ENCODE results near the gene GNAS.
"Not testable (repeated sequence)": the region's sequence is repeated elsewhere in the genome, so short reads cannot be mapped to it uniquely, and the experiment has no call there.

GNAS gene

DNA sequence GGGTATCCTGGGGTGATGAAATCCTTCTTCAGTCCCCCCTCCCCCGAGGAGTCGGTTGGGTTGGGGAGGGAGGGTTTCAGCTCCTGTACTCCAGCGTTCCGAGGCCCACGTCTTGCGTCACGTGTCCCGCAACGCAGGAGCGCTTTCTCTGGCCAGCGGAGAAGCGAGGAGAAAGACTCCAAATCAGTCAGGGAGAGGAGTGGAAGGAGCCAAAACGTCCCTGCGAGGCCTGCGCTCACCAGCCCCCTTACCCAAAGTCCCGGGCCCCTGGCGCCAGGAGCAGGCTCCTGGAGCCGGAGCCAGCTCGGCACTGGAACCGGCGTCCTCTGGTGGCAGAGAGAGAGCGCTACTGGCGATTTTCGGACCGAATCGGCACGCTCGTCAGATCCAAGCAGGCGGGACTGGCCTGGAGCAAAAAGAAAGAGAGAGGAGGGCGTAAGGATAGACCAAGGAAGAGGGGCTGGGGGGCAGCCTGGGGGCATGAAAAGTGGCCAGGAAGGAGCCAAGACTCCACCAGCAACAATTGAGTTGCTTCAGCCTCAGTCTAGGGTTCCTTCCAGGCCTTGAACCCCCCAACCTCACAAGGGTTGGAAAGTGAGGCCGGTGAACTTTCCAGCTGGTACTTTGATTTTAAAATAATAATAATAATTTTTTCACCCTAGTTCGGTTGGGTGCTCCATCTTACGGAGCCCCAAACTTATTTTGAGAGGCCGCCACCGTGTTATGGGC, at the start of gene GNAS:
Gene GNAS, plus strand, starts transcription at position 174 of the 729 bp plus-strand sequence.
- DNase-seq, result no peak
- in situ Hi-C loops (cut with MboI; ENCODE audit: low pct_unique_long_range_greater_than_20kb, low sequenced_read_pairs), result loop anchor here (25.0 kb wide), 2 partner anchors 360 to 560 kb away; no protein-coding TSS in a partner anchor

DNA sequence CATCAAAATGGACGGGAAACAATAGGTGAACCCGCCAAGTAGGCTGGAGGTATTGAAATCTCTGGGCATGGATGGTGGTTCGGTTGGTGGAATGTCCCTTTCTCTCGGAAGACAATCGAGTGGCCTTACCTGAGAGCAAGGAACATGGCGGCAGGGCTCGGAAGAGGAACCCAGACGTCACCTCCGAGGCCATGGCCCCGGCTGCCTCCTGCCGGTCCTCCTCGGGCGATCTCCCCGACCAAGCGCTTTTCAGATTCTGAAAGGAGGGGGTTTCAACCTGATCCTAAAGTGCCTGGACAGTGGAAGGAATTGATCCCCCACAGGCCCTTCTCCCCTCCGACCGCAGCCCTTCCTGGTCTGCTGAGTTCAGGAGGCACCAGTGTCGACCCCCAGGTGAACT, 49.0 kb upstream of the GNAS start:
- no peak for DNase-seq
- in situ Hi-C loops (cut with MboI; ENCODE audit: low pct_unique_long_range_greater_than_20kb, low sequenced_read_pairs), result no loop called here

DNA sequence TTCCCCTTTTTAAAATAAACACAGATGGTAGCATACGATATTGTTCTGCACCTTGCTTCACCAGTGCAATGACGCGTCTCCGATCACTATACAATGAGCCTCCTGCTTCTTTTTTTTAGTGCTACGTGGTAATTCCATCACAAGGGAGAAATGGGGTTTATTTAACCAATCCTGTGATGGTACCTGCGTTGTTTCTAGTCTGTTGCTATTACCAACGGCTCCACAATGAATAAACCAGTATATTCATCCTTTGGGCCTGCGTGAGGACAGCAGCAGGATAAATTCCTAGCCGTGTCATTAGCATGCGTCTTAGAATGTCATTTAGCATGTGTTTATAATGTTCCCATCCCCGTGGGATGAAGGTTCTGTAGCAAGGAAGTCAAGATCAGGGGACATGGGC, 44.7 kb upstream of the GNAS start:
- in situ Hi-C loops (cut with MboI; ENCODE audit: low pct_unique_long_range_greater_than_20kb, low sequenced_read_pairs), result no loop called here
- no peak for DNase-seq

DNA sequence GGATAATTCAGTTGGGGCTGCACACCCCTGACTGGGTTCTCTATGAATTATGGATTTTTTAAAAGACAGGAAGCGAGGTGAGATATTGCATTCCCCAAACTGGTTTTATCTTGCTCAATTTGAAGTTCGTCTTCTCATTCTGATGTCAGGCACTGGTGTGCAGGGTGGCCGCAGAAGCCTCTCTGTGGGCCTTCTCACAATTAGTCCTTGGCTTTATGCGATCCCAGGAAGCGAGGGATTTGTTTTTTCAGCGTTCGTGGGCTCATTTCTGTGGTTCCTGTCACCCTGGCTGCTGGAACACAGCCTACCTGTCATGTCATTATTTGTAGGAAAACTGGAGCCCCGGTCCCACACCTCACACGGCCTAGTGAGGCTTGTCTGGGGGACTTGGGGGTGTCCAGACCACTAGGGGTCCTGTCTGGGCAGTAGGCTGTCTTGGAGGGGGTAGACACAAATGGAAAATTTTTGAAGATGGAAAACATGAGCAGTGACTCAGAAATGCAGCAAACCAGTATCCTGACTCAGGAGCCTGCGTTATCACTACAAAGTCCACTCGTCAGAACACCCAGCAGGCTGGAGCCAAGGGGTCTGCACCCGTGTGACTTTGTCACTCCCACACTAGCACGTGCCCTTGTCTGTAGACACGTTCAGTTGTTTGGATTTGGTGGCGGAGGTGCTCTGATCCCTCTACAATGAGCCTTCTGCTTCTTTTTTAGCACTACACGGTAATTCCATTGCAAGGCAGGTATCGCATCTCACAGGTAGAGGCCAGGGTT, 44.1 kb upstream of the GNAS start:
- in situ Hi-C loops (cut with MboI; ENCODE audit: low pct_unique_long_range_greater_than_20kb, low sequenced_read_pairs), result no loop called here
- no peak for DNase-seq

DNA sequence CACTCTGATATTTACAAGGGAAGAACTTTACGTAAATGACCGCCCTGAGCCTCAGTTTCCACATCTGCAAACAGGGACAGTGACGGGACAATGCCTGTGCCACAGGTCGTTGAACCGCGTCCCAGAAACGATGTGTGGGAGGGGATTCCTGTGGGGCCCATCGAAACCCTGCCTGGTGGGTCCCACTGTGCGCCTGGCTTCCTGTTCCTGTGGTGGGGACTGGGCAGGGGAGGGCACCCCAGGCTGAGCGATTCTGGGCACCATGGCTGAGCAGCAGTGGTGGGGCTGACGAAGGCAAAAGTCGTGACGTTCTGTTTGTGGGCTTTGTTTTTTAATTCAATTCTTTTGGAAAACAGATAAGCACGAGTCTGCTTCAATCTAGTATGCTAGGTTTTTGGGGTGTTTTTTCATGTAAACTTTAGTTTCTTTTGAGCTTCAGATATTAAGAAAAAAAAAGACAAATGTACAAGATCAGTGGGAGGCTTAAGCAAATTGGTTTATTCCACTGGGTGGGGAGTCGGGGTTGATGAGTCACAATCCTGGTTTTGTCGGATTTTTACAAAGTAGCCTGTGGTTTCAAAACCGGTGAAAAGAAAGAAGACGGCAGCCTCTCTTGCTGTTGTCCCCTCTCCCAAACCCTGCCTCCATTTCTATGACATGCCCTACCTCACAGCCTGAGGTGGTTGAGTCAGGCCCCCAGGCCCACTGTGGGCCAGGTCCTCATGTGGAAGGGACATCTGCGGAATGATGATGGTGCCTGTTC, 42.2 kb upstream of the GNAS start:
- DNase-seq, result no peak
- in situ Hi-C loops (cut with MboI; ENCODE audit: low pct_unique_long_range_greater_than_20kb, low sequenced_read_pairs), result no loop called here

DNA sequence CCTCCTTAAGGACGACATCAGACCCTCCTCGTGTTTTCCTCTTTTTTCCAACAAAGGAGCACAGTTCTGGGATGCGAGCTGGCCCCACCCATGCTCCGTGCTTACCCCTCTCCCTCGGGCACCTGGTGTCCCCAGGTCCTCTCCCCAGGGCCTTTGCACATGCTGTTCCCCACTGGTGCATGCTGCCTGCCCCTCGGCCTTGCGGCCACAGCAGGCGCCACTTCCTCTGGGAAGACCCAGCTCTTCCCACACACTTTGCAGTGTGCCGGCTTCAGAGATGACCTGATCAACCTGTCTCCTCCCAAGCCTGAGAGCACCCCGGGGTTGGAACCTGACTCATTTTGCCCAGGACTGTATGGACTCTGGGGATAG, 41.7 kb upstream of the GNAS start:
- in situ Hi-C loops (cut with MboI; ENCODE audit: low pct_unique_long_range_greater_than_20kb, low sequenced_read_pairs), result no loop called here

DNA sequence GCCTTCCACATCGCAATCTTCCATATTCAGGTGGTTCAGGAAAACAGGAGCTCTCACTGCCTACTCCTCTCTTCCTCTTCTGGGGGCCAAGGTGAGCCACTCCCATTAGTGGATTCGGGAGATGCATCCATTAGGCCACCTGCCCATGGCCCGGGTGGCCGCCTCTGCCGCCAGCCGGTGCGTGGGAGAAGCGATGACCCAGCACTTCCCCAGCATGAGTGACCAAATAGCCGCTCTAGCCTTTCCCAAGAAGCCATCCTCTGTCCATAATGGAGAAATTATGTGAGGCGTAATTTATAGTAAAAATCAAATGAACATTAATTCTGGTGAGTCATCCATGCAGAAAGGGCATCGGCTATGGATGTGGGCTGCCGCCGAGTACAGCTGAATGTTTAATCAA, 41.2 kb upstream of the GNAS start:
- in situ Hi-C loops (cut with MboI; ENCODE audit: low pct_unique_long_range_greater_than_20kb, low sequenced_read_pairs), result no loop called here
- DNase-seq, result no peak

More for the DNA sequence above, 41.7 kb upstream of the GNAS start:
- DNase-seq, result no peak

DNA sequence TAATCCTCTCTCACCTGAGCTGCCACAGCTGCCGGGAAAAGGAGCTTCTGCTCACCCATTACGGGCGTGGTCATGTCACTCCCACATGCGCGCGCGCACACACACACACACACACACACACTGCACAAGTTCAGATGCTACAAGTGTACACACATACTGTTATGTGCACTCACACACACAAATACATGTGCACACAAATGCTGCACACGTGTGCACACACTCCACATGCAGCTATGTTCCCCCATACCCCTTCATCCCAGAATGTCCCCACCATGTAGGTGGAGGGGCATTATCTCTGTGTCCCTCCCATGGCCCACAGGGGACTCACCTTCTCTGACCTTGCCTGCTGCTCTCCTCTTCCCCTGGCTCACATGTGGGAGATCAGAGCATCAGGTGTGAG, 39.1 kb upstream of the GNAS start:
- in situ Hi-C loops (cut with MboI; ENCODE audit: low pct_unique_long_range_greater_than_20kb, low sequenced_read_pairs), result no loop called here
- DNase-seq, result no peak

DNA sequence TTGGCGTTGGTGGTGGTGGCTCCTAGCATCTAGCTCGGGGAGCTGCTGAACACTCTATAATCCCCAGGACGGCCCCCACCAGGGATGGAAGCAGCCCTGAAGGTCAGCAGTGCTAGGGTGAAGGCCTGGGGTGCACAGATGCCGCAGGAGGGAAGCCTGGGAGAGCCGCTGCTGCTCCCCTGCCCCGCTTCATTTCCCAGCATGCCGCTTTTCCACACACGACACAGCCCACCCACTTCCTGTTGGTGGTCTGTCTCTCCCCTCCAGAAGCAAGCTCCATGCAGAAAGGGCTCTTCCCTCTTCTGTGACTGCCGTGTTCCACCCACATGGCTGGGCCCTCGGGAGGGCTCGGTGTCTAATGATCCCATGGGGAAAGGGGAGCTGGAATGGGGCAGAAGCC, 37.1 kb upstream of the GNAS start:
- in situ Hi-C loops (cut with MboI; ENCODE audit: low pct_unique_long_range_greater_than_20kb, low sequenced_read_pairs), result no loop called here
- DNase-seq, result no peak

DNA sequence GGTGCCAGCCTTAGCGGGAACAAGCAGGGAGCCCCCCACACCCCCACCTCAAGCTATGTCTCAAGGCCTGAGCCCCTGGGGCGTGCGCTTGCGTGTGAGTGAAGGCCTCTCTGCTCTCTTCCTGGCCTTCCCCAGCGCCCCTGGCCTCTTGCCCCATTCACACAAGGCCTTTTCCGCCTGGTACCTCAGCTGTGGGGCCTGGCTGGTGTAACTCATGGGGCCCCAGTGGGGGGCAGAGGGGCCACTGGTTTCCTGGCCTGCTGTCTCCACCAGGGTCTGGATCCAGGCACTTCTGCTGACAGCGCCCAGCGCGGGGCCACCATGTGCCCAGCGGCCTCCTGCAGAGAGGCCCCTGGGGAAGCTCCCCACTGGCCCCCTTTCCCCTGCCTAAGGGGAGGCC, 36.5 kb upstream of the GNAS start:
- no peak for DNase-seq
- in situ Hi-C loops (cut with MboI; ENCODE audit: low pct_unique_long_range_greater_than_20kb, low sequenced_read_pairs), result no loop called here

DNA sequence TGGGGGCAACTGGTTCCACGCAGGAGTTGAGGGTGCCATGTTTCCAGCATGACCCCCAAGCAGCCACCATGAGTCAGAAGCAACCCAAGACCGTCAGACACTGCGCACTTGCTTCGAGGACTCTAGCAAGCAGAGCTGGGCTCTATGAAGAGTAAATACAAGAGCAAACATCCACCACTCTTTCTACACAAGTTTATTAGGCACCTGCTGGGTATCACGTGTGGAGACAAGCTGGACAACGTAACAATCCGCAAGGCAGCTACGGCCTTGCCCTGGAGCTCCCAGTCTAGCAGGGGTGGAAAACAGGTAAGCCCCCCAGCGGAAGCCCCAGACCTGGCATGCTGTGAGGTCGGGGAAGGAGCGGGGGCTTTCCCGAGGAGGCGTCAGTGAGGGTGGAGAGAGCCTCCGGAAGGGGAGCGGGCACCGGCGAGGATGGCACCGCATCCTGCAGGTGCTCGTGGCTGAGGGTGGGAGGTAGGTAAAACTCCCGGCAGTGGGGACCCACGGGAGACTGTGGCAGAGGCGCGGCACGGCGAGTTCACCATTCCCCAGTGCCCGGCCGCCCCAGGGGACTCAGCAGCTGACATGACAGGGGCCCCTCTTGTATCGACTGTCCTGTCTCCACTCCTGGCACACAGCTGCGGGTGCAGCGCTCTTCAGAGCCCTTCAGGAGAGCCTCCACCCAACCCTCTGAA, 35.4 kb upstream of the GNAS start:
- in situ Hi-C loops (cut with MboI; ENCODE audit: low pct_unique_long_range_greater_than_20kb, low sequenced_read_pairs), result no loop called here
- DNase-seq, result no peak

DNA sequence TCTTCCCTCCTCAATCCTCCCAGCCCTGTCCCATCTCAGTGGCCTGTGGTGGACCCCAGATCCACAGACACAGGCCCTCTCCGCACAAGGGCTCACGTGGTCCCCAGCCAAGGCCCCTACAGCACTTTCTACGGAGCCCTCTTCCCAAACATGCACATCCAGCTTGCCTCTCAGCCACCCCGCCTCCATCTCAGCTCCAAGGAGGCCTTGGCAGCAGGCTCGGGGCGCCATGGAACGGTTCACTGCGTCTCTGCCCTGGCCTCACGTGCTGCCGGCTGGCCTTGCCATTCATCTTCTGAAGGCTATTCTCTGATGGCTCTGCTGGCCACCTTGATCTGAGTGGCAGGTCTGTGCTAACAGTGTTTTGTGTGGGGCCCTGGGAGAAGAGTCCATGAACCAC, 34.8 kb upstream of the GNAS start:
- in situ Hi-C loops (cut with MboI; ENCODE audit: low pct_unique_long_range_greater_than_20kb, low sequenced_read_pairs), result no loop called here
- no peak for DNase-seq

DNA sequence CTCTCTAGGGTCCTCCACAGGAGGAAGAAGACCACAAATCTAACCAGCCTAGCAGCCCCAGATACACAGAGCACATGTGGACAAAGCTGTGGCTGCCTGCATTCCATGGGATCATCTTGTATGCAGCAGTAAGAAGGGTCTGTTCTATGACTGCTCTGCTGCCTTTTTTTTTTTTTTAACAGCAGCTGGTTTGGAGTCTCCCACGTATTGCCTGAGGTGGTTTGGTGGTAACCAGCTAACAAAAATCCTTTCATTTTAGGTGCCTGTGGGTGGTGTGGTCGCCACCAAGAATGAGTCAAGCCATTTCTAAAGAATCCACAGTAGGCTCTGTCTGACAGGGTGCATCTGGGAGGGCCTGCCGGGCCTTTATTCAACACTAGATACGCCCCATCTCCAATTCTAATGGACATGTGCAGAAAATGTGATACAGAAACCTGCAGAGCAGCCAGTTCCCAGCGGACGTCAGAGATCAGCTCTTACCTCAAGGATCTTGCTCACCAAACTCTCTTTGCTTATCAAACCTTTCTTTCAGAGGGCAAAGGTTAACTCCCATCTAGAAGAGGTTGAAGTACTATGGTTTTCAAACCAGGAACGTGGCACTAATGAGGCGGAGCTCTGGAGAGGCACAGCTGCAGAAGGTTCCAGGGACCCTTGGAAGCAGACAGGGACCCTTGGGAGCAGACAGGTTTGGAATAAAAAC, 33.8 kb upstream of the GNAS start:
- in situ Hi-C loops (cut with MboI; ENCODE audit: low pct_unique_long_range_greater_than_20kb, low sequenced_read_pairs), result no loop called here
- no peak for DNase-seq

DNA sequence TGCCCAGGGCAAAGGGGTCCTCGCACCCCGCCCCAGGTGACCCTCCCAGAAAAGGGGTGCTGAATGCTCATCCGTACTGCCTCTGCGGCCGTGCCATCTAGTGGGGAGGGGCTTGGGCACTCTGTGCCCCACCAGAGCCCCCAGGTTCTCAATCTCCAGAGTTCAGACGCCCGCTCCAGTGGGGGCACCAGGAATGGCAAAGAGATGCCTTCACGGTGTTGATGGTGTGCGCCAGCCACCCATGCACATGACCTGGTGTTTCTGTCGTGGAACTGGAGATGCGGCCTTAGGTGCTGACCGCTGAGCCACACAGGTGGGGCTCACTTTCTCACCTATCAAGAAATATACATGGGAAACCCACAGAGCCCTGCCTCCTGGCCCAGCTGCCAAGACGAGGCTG, 32.6 kb upstream of the GNAS start:
- in situ Hi-C loops (cut with MboI; ENCODE audit: low pct_unique_long_range_greater_than_20kb, low sequenced_read_pairs), result no loop called here
- no peak for DNase-seq

DNA sequence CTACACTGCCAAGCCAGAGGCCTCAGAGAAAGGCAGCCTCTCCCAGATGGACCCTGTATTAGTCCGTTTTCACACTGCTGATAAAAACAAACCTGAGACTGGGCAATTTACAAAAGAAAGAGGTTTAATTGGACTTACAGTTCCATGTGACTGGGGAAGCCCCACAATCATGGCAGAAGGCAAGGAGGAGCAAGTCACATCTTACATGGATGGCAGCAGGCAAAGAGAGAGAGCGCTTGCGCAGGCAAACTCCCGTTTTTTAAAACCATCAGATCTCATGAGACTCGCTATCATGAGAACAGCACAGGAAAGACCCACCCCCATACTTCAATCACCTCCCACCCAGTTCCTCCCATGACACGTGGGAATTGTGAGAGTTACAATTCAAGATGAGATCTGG, 32.0 kb upstream of the GNAS start:
- in situ Hi-C loops (cut with MboI; ENCODE audit: low pct_unique_long_range_greater_than_20kb, low sequenced_read_pairs), result not testable (repeated sequence)

DNA sequence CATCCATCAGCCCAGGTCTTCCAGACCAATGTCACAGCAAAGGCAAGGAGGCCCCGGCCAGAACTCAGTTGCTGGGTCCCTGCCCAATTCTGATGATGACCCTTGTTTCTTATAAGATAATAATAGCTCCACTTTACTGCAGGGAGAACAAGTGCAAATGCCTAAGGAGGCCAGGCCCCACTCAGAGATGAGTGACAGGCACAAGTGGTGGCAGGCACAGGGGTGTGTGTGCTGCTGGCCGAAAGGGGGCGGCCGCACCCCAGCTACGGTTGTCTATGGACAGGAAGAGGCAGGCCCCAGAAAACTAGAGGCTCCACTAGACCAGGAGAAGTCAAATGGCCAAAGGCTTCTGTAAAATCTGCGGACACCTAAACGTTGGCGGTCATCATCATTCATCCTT, 30.4 kb upstream of the GNAS start:
- DNase-seq, result no peak
- in situ Hi-C loops (cut with MboI; ENCODE audit: low pct_unique_long_range_greater_than_20kb, low sequenced_read_pairs), result no loop called here

More for the DNA sequence above, 32.0 kb upstream of the GNAS start:
- DNase-seq, result not testable (repeated sequence)

DNA sequence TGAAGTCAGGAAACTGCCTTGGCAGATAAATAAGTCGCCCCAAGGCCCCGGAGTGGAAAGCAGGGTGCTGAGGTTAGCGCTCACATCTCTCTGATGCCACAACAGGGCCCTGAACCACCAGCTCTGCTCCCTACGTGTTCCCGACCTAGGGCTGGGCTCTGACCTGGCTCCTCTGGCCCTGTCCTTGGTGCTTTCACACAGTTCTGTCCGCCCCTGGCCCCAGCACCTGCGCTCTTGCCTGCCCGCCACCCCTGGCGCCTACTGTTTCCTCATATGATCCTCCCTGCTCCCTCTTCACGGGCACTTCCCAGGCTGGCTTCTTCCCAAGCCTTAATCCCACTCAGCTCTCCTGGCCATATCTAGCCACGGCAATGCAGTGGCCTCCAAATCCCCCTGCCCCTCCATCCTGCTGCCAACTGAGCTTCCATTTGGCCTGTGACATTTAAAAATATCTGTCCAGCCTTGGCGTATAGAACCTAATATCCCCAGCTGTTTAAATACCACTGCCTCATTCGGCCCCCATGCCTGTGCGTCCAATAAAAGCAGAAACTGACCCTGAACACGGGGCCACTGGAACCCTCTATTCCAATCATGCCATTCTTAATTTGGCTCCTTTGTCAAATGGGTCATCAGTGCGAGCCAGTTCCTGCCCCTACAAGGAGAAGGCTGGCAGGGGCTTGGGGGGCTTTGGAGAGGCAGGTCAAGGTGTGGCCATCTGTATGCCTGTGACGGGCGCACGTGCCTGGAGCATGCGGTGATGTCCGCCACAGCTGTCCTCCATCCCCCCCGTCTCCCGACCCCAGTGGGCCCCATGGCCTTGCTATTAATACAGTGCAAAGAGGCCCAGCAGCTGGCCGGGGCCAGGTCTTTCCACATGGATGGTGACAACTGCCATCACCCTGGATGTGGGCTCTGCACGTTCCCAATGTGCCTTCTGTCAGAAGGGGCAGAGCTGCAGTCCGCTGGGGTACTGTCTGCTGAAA, 29.5 kb upstream of the GNAS start:
- in situ Hi-C loops (cut with MboI; ENCODE audit: low pct_unique_long_range_greater_than_20kb, low sequenced_read_pairs), result no loop called here

DNA sequence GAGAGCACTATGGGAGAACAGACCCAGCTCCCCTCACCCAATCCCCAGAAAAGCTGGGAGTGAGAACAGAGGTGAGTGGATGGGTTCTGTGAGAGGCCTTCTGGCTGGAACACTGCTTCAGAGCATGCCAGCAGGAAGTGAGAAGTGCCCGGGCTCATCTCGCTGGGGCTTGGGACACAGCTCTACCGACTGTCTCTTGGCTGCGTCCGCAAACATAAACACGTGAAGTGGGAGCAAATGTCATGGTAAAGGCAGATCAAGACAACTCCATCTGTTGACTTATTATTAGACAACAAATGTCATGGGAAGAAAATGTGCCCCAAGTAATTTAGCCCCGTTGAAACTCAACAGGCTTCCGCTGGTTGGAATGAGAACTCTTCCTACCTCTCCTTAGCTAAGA, 27.7 kb upstream of the GNAS start:
- in situ Hi-C loops (cut with MboI; ENCODE audit: low pct_unique_long_range_greater_than_20kb, low sequenced_read_pairs), result loop anchor here (25.0 kb wide), 1 partner anchor 588 kb away; the partner anchor contains the start of gene ANKRD60

More for the DNA sequence above, 29.5 kb upstream of the GNAS start:
- no peak for DNase-seq

More for the DNA sequence above, 27.7 kb upstream of the GNAS start:
- DNase-seq, result no peak
